GM15510 (cell line): ENCODE results near the gene CDADC1.

Source experiments
- POLR2A ChIP-seq: IDR thresholded peaks from 3 replicates; pipeline ENCODE4 v1.6.1; 2011; ENCODE audit warnings: borderline replicate concordance; ENCODE audit not compliant: insufficient read length; ENCODE audit errors: extremely low read depth

The CDADC1 gene

GRCh38 chr13:49310251-49310650 is 62.5 kb downstream of the CDADC1 start:
- no peak for TF ChIP-seq POLR2A

DNA sequence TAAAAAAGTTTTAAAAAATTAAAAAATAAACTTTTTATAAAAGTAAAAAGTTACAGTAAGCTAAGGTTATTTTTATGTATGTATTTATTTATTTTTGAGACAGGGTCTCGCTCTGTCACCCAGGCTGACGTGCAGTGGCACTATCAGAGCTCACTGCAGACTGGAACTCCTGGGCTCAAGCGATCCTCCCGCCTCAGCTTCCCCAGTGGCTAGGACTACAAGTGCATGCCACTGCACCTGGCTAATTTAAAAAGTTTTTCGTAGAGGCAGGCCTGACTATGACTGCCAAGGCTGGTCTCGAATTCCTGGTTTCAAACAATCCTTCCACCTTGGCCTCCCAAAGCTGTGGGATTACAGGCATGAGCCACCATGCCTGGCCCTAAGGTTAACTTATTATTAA is 64.1 kb downstream of the CDADC1 start:
- no peak for TF ChIP-seq POLR2A

DNA sequence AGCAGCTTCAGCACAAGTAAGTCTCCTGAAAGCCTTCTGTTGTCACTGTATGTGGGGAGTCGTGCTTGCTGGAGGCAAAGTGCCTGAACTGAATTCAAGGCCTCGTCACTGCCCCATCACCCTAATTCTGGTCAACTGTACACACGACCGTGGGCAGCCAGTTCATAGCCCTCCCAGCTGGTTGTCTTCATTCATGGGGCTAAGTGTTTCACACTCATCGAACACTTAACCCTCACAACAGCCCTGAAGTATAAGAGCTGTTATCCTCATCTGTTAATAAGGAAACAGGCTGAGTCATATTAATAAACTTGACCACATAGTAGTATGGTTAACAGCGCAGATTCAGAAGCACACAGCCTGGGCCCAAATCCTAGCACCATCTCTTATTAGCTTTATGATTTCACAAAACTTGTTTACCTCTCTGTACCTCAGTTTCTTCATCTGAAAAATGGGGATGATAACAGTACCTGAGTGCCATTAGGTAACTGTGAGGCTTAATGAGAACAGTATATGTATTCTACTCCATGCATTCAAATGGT is 66.7 kb downstream of the CDADC1 start:
- no peak for TF ChIP-seq POLR2A

DNA sequence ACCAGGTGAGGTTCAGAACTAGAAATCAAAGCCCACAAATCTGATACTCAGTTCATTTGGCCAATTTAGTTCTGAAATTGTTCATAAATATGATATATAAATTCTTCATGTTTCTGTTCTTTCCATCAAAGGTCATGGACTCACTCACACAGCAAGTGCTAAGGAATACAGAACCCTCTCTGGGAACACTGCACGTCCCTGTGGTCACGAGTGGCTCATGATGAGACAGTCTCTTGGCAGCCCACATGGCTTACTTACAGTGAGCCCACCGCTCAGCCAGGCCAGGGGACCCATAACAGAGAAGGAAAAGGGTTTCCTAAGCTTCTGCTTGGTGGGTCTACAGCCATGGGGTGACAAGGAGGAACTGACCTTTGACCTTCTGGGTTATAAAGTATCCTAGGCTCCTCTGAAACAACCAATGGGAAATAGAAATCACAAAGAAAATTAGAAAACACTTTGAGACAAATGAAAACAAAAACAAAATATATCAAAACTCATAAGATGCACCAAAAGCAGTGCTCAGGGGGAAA is 67.4 kb downstream of the CDADC1 start:
- TF ChIP-seq POLR2A: no peak

GRCh38 chr13:49315756-49316482 is 68.2 kb downstream of the CDADC1 start:
- no peak for TF ChIP-seq POLR2A

DNA sequence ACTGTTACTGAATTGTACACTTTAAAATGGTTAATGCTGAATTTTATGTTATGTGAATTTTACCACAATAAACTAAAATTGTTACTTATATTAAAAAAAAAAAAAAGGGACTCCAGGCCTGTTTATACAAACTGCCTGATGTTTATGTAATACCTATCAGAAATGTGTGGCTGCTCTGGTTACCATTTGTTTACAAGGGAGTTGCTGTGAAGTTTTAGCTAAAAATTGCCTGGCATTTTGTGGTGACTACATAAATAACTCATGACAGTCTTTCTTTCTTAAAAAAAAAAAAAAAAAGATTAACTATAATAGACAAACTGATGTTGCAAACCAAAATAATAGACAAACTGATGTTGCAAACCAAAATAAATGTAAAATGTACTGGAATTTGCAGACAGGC is 71.8 kb downstream of the CDADC1 start:
- no peak for TF ChIP-seq POLR2A

GRCh38 chr13:49319951-49320350 is 72.2 kb downstream of the CDADC1 start:
- TF ChIP-seq POLR2A: no peak

- TF ChIP-seq POLR2A: no peak
Observed at GRCh38 chr13:49320975-49321374, 73.2 kb downstream of the CDADC1 start.

DNA sequence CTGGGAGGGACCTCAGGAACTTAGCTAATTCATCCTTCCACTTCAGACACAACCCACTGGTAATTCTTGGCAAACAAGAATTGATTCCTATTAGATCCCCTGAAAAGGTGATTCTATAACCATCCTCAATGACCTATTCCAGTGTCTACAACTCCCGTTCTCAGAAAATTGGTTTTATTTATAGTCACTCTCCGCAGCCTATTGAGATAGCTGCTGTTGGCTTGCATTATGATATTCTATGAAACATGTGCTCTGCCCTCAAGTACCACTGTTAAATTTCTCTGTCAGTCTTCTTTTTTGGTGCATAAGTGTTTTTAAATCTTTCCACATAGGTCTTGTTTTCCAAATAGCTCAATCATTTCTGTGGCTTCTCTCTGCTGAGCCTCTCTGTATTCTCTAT is 75.0 kb downstream of the CDADC1 start:
- TF ChIP-seq POLR2A: no peak

GRCh38 chr13:49323344-49323743 is 75.6 kb downstream of the CDADC1 start:
- no peak for TF ChIP-seq POLR2A

- no peak for TF ChIP-seq POLR2A
Observed at GRCh38 chr13:49326222-49326917, 78.6 kb downstream of the CDADC1 start.

- no peak for TF ChIP-seq POLR2A
Observed at GRCh38 chr13:49329831-49330545, 82.3 kb downstream of the CDADC1 start.

GRCh38 chr13:49330546-49330864 is 82.8 kb downstream of the CDADC1 start:
- TF ChIP-seq POLR2A: no peak

GRCh38 chr13:49336655-49337054 is 88.9 kb downstream of the CDADC1 start:
- no peak for TF ChIP-seq POLR2A

DNA sequence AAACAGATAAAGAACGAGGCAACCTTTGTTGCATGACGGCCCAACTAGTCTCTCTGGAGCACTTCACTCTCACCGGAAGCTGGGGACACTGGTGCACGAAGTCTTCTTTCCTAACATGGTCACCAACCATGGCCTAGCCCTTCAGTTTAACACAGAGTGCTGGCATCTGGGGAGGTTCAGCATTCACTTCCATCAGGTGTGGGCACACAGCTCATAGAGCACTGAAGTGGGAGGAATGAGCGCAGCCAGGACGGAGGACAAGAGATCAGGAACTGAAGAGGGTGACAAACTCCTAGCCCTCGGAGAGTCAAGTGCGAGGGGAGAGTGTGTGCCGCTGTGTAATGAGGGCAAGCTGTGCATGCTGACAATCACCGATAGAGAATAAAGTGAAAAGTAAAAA is 92.4 kb downstream of the CDADC1 start:
- no peak for TF ChIP-seq POLR2A
